Activated naive CD8-positive, alpha-beta T cell (primary cell): ENCODE results near the gene HOXC9.
"Not testable (repeated sequence)": the region's sequence is repeated elsewhere in the genome, so short reads cannot be mapped to it uniquely, and the experiment has no call there.

Source experiments
- H3K27ac Mint-ChIP-seq: one replicate; pipeline ENCODE4 v1.8.0; 2021; ENCODE audit warnings: mixed read lengths
- H3K27me3 Mint-ChIP-seq: one replicate; pipeline ENCODE4 v1.8.0; 2021; ENCODE audit warnings: mixed read lengths
- H3K36me3 Mint-ChIP-seq: one replicate; pipeline ENCODE4 v1.8.0; 2021; ENCODE audit warnings: mixed read lengths
- H3K4me1 Mint-ChIP-seq: one replicate; pipeline ENCODE4 v1.8.0; 2021; ENCODE audit warnings: low read depth, mixed read lengths
- H3K4me3 Mint-ChIP-seq: one replicate; pipeline ENCODE4 v1.8.0; 2021; ENCODE audit warnings: mild to moderate bottlenecking, mixed read lengths
- H3K9me3 Mint-ChIP-seq: one replicate; pipeline ENCODE4 v1.8.0; 2021; ENCODE audit warnings: low read depth, mixed read lengths

Gene HOXC9

GRCh38 chr12:54034785-54035310 lies 34.9 kb downstream of the HOXC9 start:
- peak overlapping the region; percentile 51 for H3K4me3 Mint-ChIP-seq
- H3K27me3 Mint-ChIP-seq: peaks cover 39% of the 10 kb centered on the region
- H3K9me3 Mint-ChIP-seq: no peaks in the 10 kb centered on the region
- no peak overlapping the region for H3K27ac Mint-ChIP-seq
- H3K36me3 Mint-ChIP-seq: no peaks in the 10 kb centered on the region
- peaks cover 25% of the 10 kb centered on the region for H3K4me1 Mint-ChIP-seq

DNA sequence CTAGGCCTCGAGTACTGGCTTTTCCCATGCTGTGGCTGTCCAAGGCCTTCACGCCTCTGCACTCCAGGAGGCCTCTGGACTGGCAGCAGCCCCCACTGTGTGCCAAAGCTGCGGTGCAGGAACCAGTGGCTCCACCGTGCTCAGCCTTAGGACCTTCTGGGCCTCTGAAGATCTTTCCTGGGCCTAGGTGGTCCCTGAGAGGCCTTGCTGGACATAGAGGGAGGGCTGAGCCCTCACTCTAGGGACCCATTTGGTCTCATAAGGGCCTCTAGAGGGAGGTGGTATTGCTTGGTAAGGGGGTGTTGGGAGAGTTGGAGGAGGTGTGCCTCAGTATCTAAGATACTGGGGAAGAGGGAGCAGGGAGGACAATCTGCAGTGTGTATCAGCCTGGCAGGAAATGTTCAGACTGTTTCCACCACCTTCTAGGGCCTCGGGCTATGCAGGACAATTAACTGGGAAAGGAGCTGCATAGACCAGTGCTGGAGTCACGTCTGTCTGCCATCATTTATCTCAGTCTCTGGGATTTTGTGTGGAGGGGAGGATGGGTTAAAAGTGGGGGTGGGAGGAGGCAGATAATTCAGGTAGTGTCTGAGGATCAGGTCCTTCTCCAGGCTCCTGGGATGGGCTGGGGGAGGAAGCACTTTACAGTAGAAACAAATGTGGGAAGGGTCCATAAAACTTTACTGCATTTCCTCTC lies 35.8 kb downstream of the HOXC9 start:
- Mint-ChIP-seq H3K4me3 (no peak overlapping the region), H3K4me1 (peaks cover 23% of the 10 kb centered on the region), H3K27ac (no peak overlapping the region), H3K27me3 (peaks cover 41% of the 10 kb centered on the region), H3K9me3 (no peaks in the 10 kb centered on the region), H3K36me3 (no peaks in the 10 kb centered on the region)

DNA sequence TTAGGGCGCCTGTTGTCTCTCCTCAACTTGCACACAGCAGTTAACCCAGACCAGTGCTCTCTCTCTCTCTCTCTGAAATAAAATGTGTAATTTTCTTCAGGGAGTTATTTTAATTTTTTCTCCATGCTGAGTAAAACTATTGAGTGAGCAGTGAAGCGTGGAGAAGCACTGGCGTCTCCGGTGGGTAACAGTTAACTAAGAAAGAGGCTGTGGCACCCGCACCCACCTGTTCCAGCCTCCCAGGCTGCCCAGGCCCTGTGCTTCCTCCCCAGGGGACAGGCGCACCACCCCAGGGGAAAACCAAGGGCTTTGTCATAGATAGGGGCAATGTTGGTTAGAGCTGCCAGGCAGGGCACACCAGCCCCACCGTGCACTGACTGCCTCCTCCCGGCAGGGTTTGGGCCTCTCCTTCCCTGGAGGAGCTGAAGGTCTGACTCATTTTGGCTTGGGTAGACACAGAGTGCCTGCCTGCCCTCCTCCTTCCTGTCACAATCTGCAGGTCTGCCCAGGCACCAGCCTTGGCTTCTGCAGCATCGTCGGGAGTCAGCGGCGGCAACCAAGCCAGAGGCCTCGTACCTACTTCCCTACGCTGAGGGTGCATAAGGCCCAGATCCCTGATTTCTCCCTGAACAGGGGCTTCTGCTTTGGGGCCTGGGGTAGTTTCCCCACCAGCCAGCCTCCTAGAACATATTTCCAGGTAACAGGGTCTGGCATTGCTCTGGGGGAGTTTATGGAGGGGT lies 36.8 kb downstream of the HOXC9 start:
- Mint-ChIP-seq H3K36me3 (no peaks in the 10 kb centered on the region), H3K4me3 (no peak overlapping the region), H3K4me1 (peaks cover 23% of the 10 kb centered on the region), H3K27me3 (peaks cover 42% of the 10 kb centered on the region), H3K27ac (no peak overlapping the region), H3K9me3 (no peaks in the 10 kb centered on the region)

- no peaks in the 10 kb centered on the region for H3K9me3 Mint-ChIP-seq
- H3K4me1 Mint-ChIP-seq: peaks cover 15% of the 10 kb centered on the region
Observed at GRCh38 chr12:54037360-54038283, 37.7 kb downstream of the HOXC9 start.

DNA sequence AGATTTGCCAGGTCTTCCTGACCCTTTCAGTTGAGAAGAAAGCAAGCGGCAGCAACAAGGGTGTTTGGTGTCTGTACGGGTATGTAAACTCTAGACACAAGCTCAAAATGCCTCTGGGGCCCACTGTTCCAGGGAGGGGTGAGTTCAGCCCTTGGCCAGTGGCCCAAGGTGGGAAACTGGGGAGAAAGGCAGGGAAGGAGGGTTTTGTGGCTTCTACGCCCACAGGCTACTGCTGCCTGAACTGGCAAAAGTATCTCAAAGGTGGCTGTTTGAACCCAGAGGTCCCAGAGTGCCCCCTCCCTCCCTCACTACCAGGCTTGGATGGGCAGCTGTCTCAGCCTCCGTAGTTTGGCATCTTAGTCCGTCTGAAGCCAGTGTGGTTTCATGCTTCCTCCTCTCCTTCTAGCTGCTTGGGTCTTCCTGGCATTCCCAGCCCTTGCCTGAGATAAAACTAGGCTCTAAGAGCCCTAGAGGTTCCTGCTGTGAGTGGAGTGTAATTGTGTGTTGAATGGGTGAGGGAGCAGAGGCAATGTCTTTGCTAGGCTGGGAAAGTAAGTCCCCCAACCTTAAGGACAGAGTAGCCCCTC lies 38.4 kb downstream of the HOXC9 start:
- no peak overlapping the region for H3K4me3 Mint-ChIP-seq
- H3K36me3 Mint-ChIP-seq: no peaks in the 10 kb centered on the region
- H3K4me1 Mint-ChIP-seq: peaks cover 9% of the 10 kb centered on the region
- no peak overlapping the region for H3K27ac Mint-ChIP-seq
- H3K27me3 Mint-ChIP-seq: peaks cover 39% of the 10 kb centered on the region
- no peaks in the 10 kb centered on the region for H3K9me3 Mint-ChIP-seq

More at GRCh38 chr12:54037360-54038283, 37.7 kb downstream of the HOXC9 start:
- no peaks in the 10 kb centered on the region for H3K36me3 Mint-ChIP-seq
- no peak overlapping the region for H3K27ac Mint-ChIP-seq
- peaks cover 40% of the 10 kb centered on the region for H3K27me3 Mint-ChIP-seq
- H3K4me3 Mint-ChIP-seq: no peak overlapping the region

- no peaks in the 10 kb centered on the region for H3K9me3 Mint-ChIP-seq
- H3K4me3 Mint-ChIP-seq: no peak overlapping the region
- H3K27ac Mint-ChIP-seq: no peak overlapping the region
- H3K4me1 Mint-ChIP-seq: peaks cover 7% of the 10 kb centered on the region
- H3K36me3 Mint-ChIP-seq: no peaks in the 10 kb centered on the region
- H3K27me3 Mint-ChIP-seq: peaks cover 40% of the 10 kb centered on the region
Observed at GRCh38 chr12:54038871-54039414, 39.0 kb downstream of the HOXC9 start.

- Mint-ChIP-seq H3K9me3 (no peaks in the 10 kb centered on the region), H3K4me3 (no peak overlapping the region), H3K4me1 (peaks cover 11% of the 10 kb centered on the region), H3K36me3 (no peaks in the 10 kb centered on the region), H3K27ac (no peak overlapping the region), H3K27me3 (peaks cover 42% of the 10 kb centered on the region)
Observed at GRCh38 chr12:54039417-54040147, 39.6 kb downstream of the HOXC9 start.

DNA sequence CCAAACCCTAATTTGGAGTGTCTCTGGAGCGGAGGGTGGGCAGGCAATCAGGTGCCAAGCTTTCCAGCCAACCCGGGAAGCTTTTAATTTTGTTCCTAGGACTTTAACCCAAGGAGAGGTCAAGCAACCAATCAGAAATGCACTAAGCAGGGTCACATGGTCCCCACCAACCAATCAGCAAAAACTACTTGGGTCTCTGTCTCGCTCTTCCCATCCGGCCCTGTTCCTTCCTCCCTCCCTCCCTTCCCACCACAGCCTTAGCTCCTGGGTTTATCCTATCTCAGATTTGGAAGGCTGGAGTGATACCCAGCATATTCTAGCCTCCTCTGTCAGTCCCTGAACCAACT lies 40.2 kb downstream of the HOXC9 start:
- no peak overlapping the region for H3K4me3 Mint-ChIP-seq
- H3K4me1 Mint-ChIP-seq: peaks cover 11% of the 10 kb centered on the region
- no peaks in the 10 kb centered on the region for H3K36me3 Mint-ChIP-seq
- H3K9me3 Mint-ChIP-seq: no peaks in the 10 kb centered on the region
- H3K27ac Mint-ChIP-seq: no peak overlapping the region
- peaks cover 43% of the 10 kb centered on the region for H3K27me3 Mint-ChIP-seq

GRCh38 chr12:54040648-54041047 lies 40.7 kb downstream of the HOXC9 start:
- H3K4me1 Mint-ChIP-seq: peaks cover 10% of the 10 kb centered on the region
- H3K27ac Mint-ChIP-seq: no peak overlapping the region
- H3K36me3 Mint-ChIP-seq: no peaks in the 10 kb centered on the region
- H3K4me3 Mint-ChIP-seq: no peak overlapping the region
- no peaks in the 10 kb centered on the region for H3K9me3 Mint-ChIP-seq
- H3K27me3 Mint-ChIP-seq: peaks cover 44% of the 10 kb centered on the region

GRCh38 chr12:54041097-54041690 lies 41.2 kb downstream of the HOXC9 start:
- H3K27me3 Mint-ChIP-seq: peaks cover 43% of the 10 kb centered on the region
- H3K4me3 Mint-ChIP-seq: no peak overlapping the region
- no peaks in the 10 kb centered on the region for H3K9me3 Mint-ChIP-seq
- H3K27ac Mint-ChIP-seq: no peak overlapping the region
- no peaks in the 10 kb centered on the region for H3K36me3 Mint-ChIP-seq
- peaks cover 10% of the 10 kb centered on the region for H3K4me1 Mint-ChIP-seq

GRCh38 chr12:54042033-54042432 lies 42.1 kb downstream of the HOXC9 start:
- H3K27ac Mint-ChIP-seq, H3K9me3 Mint-ChIP-seq, H3K36me3 Mint-ChIP-seq, H3K4me3 Mint-ChIP-seq: not testable (repeated sequence)
- Mint-ChIP-seq H3K4me1 (peaks cover 12% of the 10 kb centered on the region), H3K27me3 (peaks cover 46% of the 10 kb centered on the region)

GRCh38 chr12:54042970-54043853 lies 43.3 kb downstream of the HOXC9 start:
- peaks cover 50% of the 10 kb centered on the region for H3K27me3 Mint-ChIP-seq
- H3K36me3 Mint-ChIP-seq: no peaks in the 10 kb centered on the region
- no peaks in the 10 kb centered on the region for H3K9me3 Mint-ChIP-seq
- H3K27ac Mint-ChIP-seq: no peak overlapping the region
- H3K4me1 Mint-ChIP-seq: peaks cover 20% of the 10 kb centered on the region
- no peak overlapping the region for H3K4me3 Mint-ChIP-seq
